WERI-Rb-1 (cell line): ENCODE results near the gene ERCC2.
"Not testable (repeated sequence)": the region's sequence is repeated elsewhere in the genome, so short reads cannot be mapped to it uniquely, and the experiment has no call there.

Experiments used
- DNase-seq: peaks from one replicate; pipeline ENCODE4 v3.0.0-alpha.2; 2020
- H3K27ac ChIP-seq: fragments of 250-450 bp; sonication (Bioruptor Pico); 2 replicates; pipeline ENCODE4 v1.5.1; 2020; ENCODE audit warnings: mild to moderate bottlenecking, moderate library complexity
- H3K27me3 ChIP-seq: fragments of 250-450 bp; sonication (Bioruptor Pico); 2 replicates; pipeline ENCODE4 v1.5.1; 2021; ENCODE audit warnings: mild to moderate bottlenecking, low read depth, moderate library complexity; ENCODE audit not compliant: insufficient read depth, severe bottlenecking
- H3K36me3 ChIP-seq: fragments of 250-450 bp; sonication (Bioruptor Pico); 2 replicates; pipeline ENCODE4 v1.5.1; 2020; ENCODE audit warnings: mild to moderate bottlenecking, moderate library complexity
- H3K4me3 ChIP-seq: 2 replicates; pipeline ENCODE4 v1.5.1; 2011; ENCODE audit warnings: low read depth, mild to moderate bottlenecking, control low read depth, low read length
- H3K9me3 ChIP-seq: fragments of 250-450 bp; sonication (Bioruptor Pico); 2 replicates; pipeline ENCODE4 v1.5.1; 2021; ENCODE audit warnings: mild to moderate bottlenecking, moderate library complexity; ENCODE audit not compliant: severe bottlenecking
- TF ChIP-seq, protein P1 (sequence below): IDR thresholded peaks from 2 replicates; pipeline ENCODE4 v1.5.1; 2011; ENCODE audit warnings: low read depth, mild to moderate bottlenecking, control low read depth, inconsistent platforms, low read length

The ERCC2 gene

DNA sequence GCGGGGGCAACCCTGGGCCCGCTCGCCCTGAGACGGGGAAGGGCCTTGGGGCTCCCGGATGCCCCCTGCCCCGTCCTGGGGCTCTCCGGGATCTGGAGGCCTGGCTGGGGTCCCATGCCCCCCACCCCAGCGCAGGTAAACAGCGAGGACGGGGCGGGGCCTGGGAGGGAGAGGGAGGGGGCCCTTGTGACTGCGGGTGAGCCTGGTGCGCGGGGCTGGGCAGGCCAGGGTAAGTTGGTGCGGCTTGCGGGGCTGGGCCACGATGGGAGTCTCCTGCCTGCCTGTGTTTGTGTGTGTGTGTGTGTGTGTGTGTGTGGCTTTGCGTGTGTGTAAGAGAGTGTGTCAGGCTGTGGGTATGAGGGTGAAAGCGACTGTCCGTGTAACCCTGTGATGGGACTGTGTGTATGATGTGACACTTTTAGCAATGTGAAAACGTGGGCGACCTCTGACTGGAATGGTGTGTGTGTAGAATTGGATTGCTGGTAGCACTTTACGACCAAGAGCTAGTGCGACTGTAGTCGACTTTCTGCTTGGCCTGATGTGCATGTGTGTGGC, 29.4 kb downstream of the ERCC2 start:
- Histone ChIP-seq H3K27me3 (no peaks in the 10 kb centered on the region), H3K36me3 (no peaks in the 10 kb centered on the region), H3K27ac (no peak overlapping the region), H3K4me3 (peak overlapping the region; percentile 54), H3K9me3 (no peaks in the 10 kb centered on the region)
- peak; percentile 28 for DNase-seq
- TF ChIP-seq, protein P1, sequence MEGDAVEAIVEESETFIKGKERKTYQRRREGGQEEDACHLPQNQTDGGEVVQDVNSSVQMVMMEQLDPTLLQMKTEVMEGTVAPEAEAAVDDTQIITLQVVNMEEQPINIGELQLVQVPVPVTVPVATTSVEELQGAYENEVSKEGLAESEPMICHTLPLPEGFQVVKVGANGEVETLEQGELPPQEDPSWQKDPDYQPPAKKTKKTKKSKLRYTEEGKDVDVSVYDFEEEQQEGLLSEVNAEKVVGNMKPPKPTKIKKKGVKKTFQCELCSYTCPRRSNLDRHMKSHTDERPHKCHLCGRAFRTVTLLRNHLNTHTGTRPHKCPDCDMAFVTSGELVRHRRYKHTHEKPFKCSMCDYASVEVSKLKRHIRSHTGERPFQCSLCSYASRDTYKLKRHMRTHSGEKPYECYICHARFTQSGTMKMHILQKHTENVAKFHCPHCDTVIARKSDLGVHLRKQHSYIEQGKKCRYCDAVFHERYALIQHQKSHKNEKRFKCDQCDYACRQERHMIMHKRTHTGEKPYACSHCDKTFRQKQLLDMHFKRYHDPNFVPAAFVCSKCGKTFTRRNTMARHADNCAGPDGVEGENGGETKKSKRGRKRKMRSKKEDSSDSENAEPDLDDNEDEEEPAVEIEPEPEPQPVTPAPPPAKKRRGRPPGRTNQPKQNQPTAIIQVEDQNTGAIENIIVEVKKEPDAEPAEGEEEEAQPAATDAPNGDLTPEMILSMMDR, result no peak

DNA sequence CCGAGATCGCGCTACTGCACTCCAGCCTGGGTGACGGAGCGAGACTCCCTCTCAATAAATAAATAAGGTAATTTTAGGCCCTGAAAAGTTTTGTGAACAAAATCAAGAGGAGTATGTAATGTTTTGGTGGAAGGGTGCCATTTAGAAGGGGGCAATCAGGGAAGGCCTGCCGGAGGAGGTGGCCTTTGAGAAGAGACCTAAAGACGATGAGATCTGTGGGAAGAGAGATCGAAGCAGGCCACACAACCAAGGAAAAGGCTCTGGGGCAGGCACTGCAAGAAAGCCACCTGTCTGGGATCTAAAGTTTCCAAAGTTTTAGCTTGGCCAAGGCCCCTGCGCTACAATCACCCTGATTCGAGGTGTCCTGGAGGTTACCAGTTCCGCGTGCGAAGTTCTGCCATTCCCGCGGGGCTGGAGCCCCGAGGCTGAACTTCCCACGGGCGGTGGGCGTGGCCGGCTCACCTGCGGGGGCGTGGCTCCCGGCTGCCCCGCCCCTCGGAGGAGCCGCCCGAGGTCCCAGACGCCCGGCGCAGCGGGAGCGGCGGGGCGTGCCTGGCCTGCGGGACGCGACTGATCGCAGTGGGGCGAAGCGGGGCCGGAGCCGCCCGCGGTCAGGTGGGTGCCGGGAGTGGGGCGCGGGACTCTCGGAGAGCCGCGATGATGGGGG, 30.0 kb downstream of the ERCC2 start, which contains the start of gene KLC3:
Gene KLC3, plus strand, starts transcription at position 519 of the 667 bp plus-strand sequence. CDS start 4,792 bp downstream, outside the sequence.
- no peak within 1 kb of the TSS for H3K27ac ChIP-seq
- H3K4me3 ChIP-seq, result peak within 1 kb of the TSS; percentile 54
- H3K9me3 ChIP-seq, result no peaks in the 10 kb centered on the region
- DNase-seq, result peak; percentile 47
- H3K36me3 ChIP-seq, result no peaks in the 10 kb centered on the region
- TF ChIP-seq, protein P1, result no peak
- no peaks in the 10 kb centered on the region for H3K27me3 ChIP-seq

DNA sequence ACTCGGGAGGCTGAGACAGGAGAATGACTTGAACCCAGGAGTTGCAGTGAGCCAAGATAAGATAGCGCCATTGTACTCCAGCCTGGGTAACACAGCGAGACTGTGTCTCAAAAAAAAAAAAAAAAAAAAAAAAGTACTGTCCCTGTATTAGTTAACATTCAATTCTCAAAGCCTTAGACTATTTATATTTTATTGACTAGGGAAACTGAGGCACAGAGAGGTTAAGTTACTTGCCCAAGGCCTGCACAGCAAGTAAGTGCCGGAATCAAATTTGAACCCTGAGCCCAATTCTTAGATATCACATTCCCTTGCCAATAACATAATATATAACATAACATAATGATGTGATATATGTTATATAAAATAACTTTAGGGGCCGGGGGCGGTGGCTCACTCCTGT, 30.7 kb downstream of the ERCC2 start:
- Histone ChIP-seq H3K9me3 (no peaks in the 10 kb centered on the region), H3K27me3 (no peaks in the 10 kb centered on the region), H3K4me3 (no peak overlapping the region), H3K36me3 (no peaks in the 10 kb centered on the region), H3K27ac (no peak overlapping the region)
- TF ChIP-seq, protein P1, result no peak
- no peak for DNase-seq

DNA sequence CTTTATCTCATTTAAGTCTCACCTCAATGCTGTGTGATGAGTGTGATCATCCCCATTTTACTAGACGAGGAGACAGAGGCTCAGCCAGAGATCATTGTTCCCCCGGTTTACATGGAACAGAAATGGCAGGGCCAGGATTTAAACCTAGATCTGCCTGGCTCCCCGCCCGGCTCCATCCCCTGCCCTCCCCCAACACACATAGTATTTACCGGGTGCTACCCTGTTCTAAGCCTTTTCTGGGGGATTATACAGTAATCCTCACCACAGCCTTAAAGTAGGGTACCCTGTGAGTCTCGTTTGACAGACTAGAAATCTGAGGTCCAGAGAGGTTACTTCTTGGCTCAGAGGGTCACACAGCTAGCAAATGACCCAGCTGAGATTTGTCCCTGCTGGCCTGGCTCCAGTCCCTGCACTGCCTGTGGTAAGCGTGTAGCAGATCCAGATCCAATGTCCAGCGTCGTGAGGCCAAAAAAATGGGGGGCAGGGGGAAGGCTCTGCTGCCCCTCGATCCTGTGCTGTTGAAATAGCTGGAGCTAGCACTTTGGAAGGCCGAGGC, 33.6 kb downstream of the ERCC2 start:
- H3K27me3 ChIP-seq, result no peaks in the 10 kb centered on the region
- H3K9me3 ChIP-seq, result no peaks in the 10 kb centered on the region
- peak overlapping the region; percentile 69 for H3K27ac ChIP-seq
- H3K36me3 ChIP-seq, result no peaks in the 10 kb centered on the region
- H3K4me3 ChIP-seq, result no peak overlapping the region
- TF ChIP-seq, protein P1, result no peak
- DNase-seq, result peak; percentile 68

DNA sequence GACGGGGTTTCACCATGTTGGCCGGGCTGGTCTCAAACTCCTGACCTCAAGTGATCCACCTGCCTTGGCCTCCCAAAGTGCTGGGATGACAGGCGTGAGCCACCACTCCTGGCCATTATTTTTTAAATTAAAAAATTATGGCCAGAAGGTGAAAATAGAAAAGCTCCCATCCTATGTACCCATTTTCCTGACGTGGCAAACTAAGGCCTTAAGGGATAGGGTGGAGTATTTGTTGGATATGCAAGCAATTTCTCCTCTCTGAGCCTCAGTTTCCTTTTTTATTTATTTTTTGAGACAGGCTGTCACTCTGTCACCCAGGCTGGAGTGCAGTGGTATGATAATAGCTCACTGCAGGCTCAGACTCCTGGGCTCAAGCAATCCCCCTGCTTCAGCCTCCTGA, 35.5 kb downstream of the ERCC2 start:
- H3K4me3 ChIP-seq, H3K9me3 ChIP-seq, H3K27me3 ChIP-seq, H3K36me3 ChIP-seq, H3K27ac ChIP-seq, DNase-seq: not testable (repeated sequence)

DNA sequence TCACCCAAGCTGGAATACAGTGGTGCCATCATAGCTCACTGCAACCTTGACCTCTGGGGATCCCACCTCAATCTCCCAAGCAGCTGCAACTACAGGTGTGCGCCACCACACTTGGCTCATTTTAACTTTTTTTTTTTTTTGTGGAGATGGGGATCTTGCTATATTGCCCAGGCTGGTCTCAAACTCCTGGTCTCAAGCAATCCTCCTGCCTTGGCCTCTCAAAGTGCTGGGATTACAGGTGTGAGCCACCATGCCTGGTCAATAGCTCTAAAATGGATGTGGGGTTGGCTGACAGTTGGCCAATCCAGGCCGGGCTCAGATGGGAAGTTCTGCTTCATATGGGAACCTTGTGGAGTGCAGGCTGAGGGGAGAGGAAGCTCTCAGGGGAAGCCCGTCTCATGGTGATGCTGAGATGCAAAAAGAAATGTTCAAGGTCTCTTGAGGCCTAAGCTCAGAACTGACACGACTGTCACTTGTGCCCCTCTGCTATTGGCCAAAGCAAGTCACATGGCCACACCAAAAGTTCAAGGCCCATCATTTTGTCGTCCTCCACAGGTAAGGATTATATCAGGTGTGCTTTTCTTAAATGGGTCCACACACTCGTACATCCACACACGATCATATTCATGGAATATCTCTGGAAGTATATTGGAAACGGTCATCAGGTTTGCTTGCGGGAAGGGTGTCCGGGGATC, 36.6 kb downstream of the ERCC2 start:
- no peaks in the 10 kb centered on the region for H3K9me3 ChIP-seq
- H3K27ac ChIP-seq, result no peak overlapping the region
- no peak overlapping the region for H3K4me3 ChIP-seq
- DNase-seq, result no peak
- H3K36me3 ChIP-seq, result no peaks in the 10 kb centered on the region
- H3K27me3 ChIP-seq, result no peaks in the 10 kb centered on the region
- TF ChIP-seq, protein P1, result no peak
